K562 (cell line): Measurements from ENCODE around the gene PDE12. TPM values are rescaled to one million over a fixed set of nuclear protein-coding genes. Genes with fewer than 3 reads are reported as not detected.
"Not testable (repeated sequence)": the region's sequence is repeated elsewhere in the genome, so short reads cannot be mapped to it uniquely, and the experiment has no call there.

Experiments used
- ATAC-seq: fragments of 200-7000 bp; cut with Tn5 transposase; 3 replicates; pipeline ENCODE4 v1.9.1; 2020; ENCODE audit warnings: moderate library complexity
- BruUV-seq: library from RNA; stranded (reverse); fragments of 400-500 nt; replicated peaks from 2 replicates; lab custom pipeline; 2021; lab: Mats Ljungman, UMichigan
- CTCF ChIA-PET: fragments of 300-600 bp; formaldehyde crosslinking; extraction: SDS; loops from one replicate; lab custom pipeline; 2021; ENCODE audit warnings: low intra/inter-chr PET ratio; lab: Yijun Ruan, JAX
- POLR2A ChIA-PET: fragments of 300-600, 350-650 bp; sonication (Branson Sonifier 250); formaldehyde crosslinking; extraction: SDS; loops from one replicate; lab custom pipeline; 2021; ENCODE audit warnings: antibody characterized with exemption, inconsistent platforms; lab: Yijun Ruan, JAX
- DNase-seq, 4 experiments: peaks; one replicate each; pipeline versions ENCODE4 v3.0.0 to v3.0.0-alpha.2; 2011 to 2018; ENCODE audit warnings: low spot score in 3 of 4, mixed read lengths in 3 of 4; ENCODE audit errors: extremely low read depth in 1 of 4
- FAIRE-seq: peaks from 2 replicates; lab custom pipeline; 2011; peaks lifted over from hg19 to GRCh38; lab: Jason Lieb, UNC
- H2AFZ ChIP-seq: 2 replicates; pipeline ENCODE4 v1.6.0; 2011; ENCODE audit warnings: low read depth, low read length, control low read depth, inconsistent platforms
- H3K27ac ChIP-seq: fragments of 200-600 bp; 3 replicates; pipeline ENCODE4 v1.8.0; 2011; ENCODE audit warnings: low read depth, mild to moderate bottlenecking, control low read depth, inconsistent platforms, low read length, moderate library complexity, mixed read lengths; ENCODE audit errors: extremely low read depth
- H3K27me3 ChIP-seq, 2 experiments: fragments of 300-600 bp in 1 of 2; 2 replicates in 1 of 2; 3 replicates in 1 of 2; pipeline versions ENCODE4 v1.6.0 to v1.8.0; 2011; ENCODE audit warnings: inconsistent platforms in 2 of 2, low read length in 2 of 2, mild to moderate bottlenecking in 1 of 2, mixed read lengths in 1 of 2, moderate library complexity in 1 of 2; ENCODE audit not compliant: control insufficient read depth in 2 of 2, insufficient read depth in 2 of 2
- H3K36me3 ChIP-seq: fragments of 300-600 bp; 3 replicates; pipeline ENCODE4 v1.8.0; 2011; ENCODE audit warnings: mild to moderate bottlenecking, low read length, inconsistent platforms; ENCODE audit not compliant: control insufficient read depth, insufficient read depth
- H3K4me1 ChIP-seq, 2 experiments: fragments of 200-600 bp in 1 of 2; replicated peaks in 1 of 2; 2 replicates in 1 of 2; 3 replicates in 1 of 2; pipeline versions ENCODE4 v1.5.1 to v1.8.0; 2011; ENCODE audit warnings: inconsistent platforms in 2 of 2, low read length in 2 of 2, mild to moderate bottlenecking in 1 of 2, mixed read lengths in 1 of 2, moderate library complexity in 1 of 2; ENCODE audit not compliant: control insufficient read depth in 2 of 2, insufficient read depth in 2 of 2
- H3K4me2 ChIP-seq: 2 replicates; pipeline ENCODE4 v1.6.1; 2011; ENCODE audit warnings: low read length, control low read depth, inconsistent platforms, mixed read lengths; ENCODE audit not compliant: insufficient read depth
- H3K4me3 ChIP-seq: fragments of 200-600 bp; sonication (generic), shearing (Covaris generic); 2 replicates; pipeline ENCODE4 v1.5.1; 2016; ENCODE audit warnings: control low read depth, inconsistent platforms
- H3K79me2 ChIP-seq: fragments of 200-600 bp; 3 replicates; pipeline ENCODE4 v1.8.0; 2011; ENCODE audit warnings: low read length, inconsistent platforms; ENCODE audit not compliant: control insufficient read depth, insufficient read depth
- H3K9ac ChIP-seq, 2 experiments: 2 replicates each; pipeline versions ENCODE4 v1.6.0 to v1.6.1; 2011; ENCODE audit warnings: low read depth in 2 of 2, low read length in 2 of 2, control low read depth in 1 of 2, inconsistent platforms in 1 of 2, mild to moderate bottlenecking in 1 of 2, mixed read lengths in 1 of 2; ENCODE audit not compliant: insufficient read depth in 1 of 2
- H3K9me1 ChIP-seq: one replicate; pipeline ENCODE4 v1.6.0; 2011; ENCODE audit warnings: inconsistent platforms, mild to moderate bottlenecking, low read length, moderate library complexity; ENCODE audit not compliant: control insufficient read depth, insufficient read depth
- H3K9me3 ChIP-seq: replicated peaks from 2 replicates; pipeline ENCODE4 v1.5.1; 2011; ENCODE audit warnings: low read depth, low read length, inconsistent platforms; ENCODE audit not compliant: control insufficient read depth, insufficient read depth
- H4K20me1 ChIP-seq: replicated peaks from 2 replicates; pipeline ENCODE4 v1.6.1; 2011; ENCODE audit warnings: low read length, inconsistent platforms, mixed read lengths; ENCODE audit not compliant: control insufficient read depth, insufficient read depth
- HDGF ChIP-seq: fragments of 450-650 bp; IDR thresholded peaks from 2 replicates; pipeline ENCODE4 v1.6.1; 2016
- LARP7 ChIP-seq: fragments of 450-650 bp; IDR thresholded peaks from 2 replicates; pipeline ENCODE4 v1.6.1; 2016
- MAFK ChIP-seq: IDR thresholded peaks from 2 replicates; pipeline ENCODE4 v1.6.1; 2011; ENCODE audit warnings: low read length, improper control_type of control experiment
- MTA2 ChIP-seq: fragments of 450-650 bp; IDR thresholded peaks from 2 replicates; pipeline ENCODE4 v1.6.1; 2016; ENCODE audit warnings: low read depth
- PHF8 ChIP-seq: fragments of 200-600 bp; sonication (generic); IDR thresholded peaks from 2 replicates; pipeline ENCODE4 v1.6.1; 2012; ENCODE audit warnings: mixed run types, mild to moderate bottlenecking, inconsistent platforms, low read length, moderate library complexity, borderline replicate concordance
- REST ChIP-seq, 2 experiments: fragments of 450-650 bp; formaldehyde crosslinking in 1 of 2; IDR thresholded peaks; 2 replicates each; pipeline versions ENCODE4 v1.4.0 to v1.6.1; 2014 to 2020; ENCODE audit warnings: mild to moderate bottlenecking in 2 of 2, borderline replicate concordance in 1 of 2, low read depth in 1 of 2
- TCF7L2 ChIP-seq: fragments of 150-350 bp; IDR thresholded peaks from 2 replicates; pipeline ENCODE4 v1.6.1; 2016; ENCODE audit warnings: low read depth, mild to moderate bottlenecking, low read length, moderate library complexity
- ZC3H4 ChIP-seq: sonication (generic); formaldehyde crosslinking; IDR thresholded peaks from 2 replicates; pipeline ENCODE4 v1.9.0; 2021; ENCODE audit warnings: missing genetic modification reagents, borderline replicate concordance
- ZNF146 ChIP-seq: IDR thresholded peaks from one replicate; pipeline ENCODE4 v1.6.1; 2018; ENCODE audit warnings: missing compliant biosample characterization; ENCODE audit not compliant: unreplicated experiment
- WGBS: fragments of 100-300 bp; shearing (Covaris generic); methylation state at CpG from one replicate; pipeline ENCODE4 v1.1.6; 2016; ENCODE audit warnings: low coverage, mixed read lengths; ENCODE audit not compliant: insufficient coverage; ENCODE audit errors: missing lambda C conversion rate; 5-methylcytosine and 5-hydroxymethylcytosine counted together
- in situ Hi-C: fragments of 300-500 bp; cut with MboI; formaldehyde crosslinking; loops from 4 replicates; pipeline ENCODE4 v1.15.0; 2018; ENCODE audit warnings: inconsistent platforms, mixed read lengths
- intact Hi-C: fragments of 100-400 bp; cut with micrococcal nuclease; formaldehyde crosslinking; loops from 2 replicates; pipeline ENCODE4 v1.14.2; 2022
- polyA plus RNA-seq, 8 experiments: library from polyadenylated mRNA; depleted of rRNA in 4 of 8; stranded (reverse) in 5 of 8; unstranded in 3 of 8; fragments of >200 nt; fragmentation: Nextera tagmentation in 2 of 8; fragmentation: Illumina TruSeq in 1 of 8; extraction: Ambion mirVana in 2 of 8; extraction: Trizol in 1 of 8; gene quantifications; 2 replicates each; pipeline versions ENCODE4 v1.2.1 to v1.2.3, GENCODE V29; 2011 to 2014; ENCODE audit warnings: inconsistent platforms in 1 of 8, missing spikeins in 1 of 8
- total RNA-seq, 7 experiments: library from RNA; depleted of rRNA in 6 of 7; stranded (reverse); fragments of >200 nt in 6 of 7; fragmentation: Illumina TruSeq in 2 of 7; extraction: Trizol in 2 of 7; gene quantifications; 2 replicates each; pipeline versions ENCODE4 v1.2.1 to v1.2.3, GENCODE V29; 2011 to 2021; ENCODE audit warnings: low replicate concordance in 1 of 7

Gene PDE12
- total and polyA plus RNA-seq, 9 of the 15 experiments (the other 6 are each of a cell fraction or from before 2014, with no cell fraction given), result 2.1 to 20.5 (median 10.0) TPM

- DNase-seq, ATAC-seq, H3K27ac ChIP-seq, H3K4me1 ChIP-seq, H3K9me1 ChIP-seq, H3K36me3 ChIP-seq, H3K4me2 ChIP-seq, H3K27me3 ChIP-seq, H3K9ac ChIP-seq, in situ Hi-C loops, FAIRE-seq, H3K4me3 ChIP-seq, CTCF ChIA-PET, H2AFZ ChIP-seq, H4K20me1 ChIP-seq, BruUV-seq, POLR2A ChIA-PET, H3K79me2 ChIP-seq, intact Hi-C loops, H3K9me3 ChIP-seq: not testable (repeated sequence)
- WGBS, result 100% methylated on average over 3 of the region's 5 CpGs
- TF ChIP-seq ZNF146 (CRISPR knock-in tag), result peak; percentile 61
These were observed 55.8 kb downstream of the PDE12 start for GRCh38 chr3:57611870-57612269.

- no peak overlapping the region for H3K27ac ChIP-seq
- no peaks in the 10 kb centered on the region for H3K27me3 ChIP-seq
- no peak overlapping the region; a peak in 1 of 4 replicates for H3K9ac ChIP-seq
- in situ Hi-C loops (no loop called here), intact Hi-C loops (no loop called here)
- no peak for DNase-seq
- no peaks in the 10 kb centered on the region for H3K36me3 ChIP-seq
- no peak for FAIRE-seq
- no peak overlapping the region for H3K4me3 ChIP-seq
- no peak overlapping the region for H3K4me2 ChIP-seq
- no peaks in the 10 kb centered on the region for H3K79me2 ChIP-seq
- BruUV-seq, result no TSS peak
- WGBS, result 36% methylated on average over 1 of the region's 3 CpGs
- no peaks in the 10 kb centered on the region for H4K20me1 ChIP-seq
- H3K9me1 ChIP-seq, result no peaks in the 10 kb centered on the region
- ATAC-seq, result no peak
- POLR2A ChIA-PET, result no interaction called here
- CTCF ChIA-PET, result no interaction called here
- H2AFZ ChIP-seq, result no peak overlapping the region
- H3K4me1 ChIP-seq, result no peaks in the 10 kb centered on the region; a peak in 1 of 5 replicates
- no peaks in the 10 kb centered on the region for H3K9me3 ChIP-seq
- TF ChIP-seq MAFK, result no peak
- no peak for TF ChIP-seq HDGF
- no peak for TF ChIP-seq LARP7
- TF ChIP-seq PHF8, result no peak
- no peak for TF ChIP-seq ZC3H4 (CRISPR knock-in tag)
- TF ChIP-seq REST (IDR thresholded peaks at IDR 0.05; ENCODE audit: borderline replicate concordance), result no peak
- TF ChIP-seq REST (CRISPR knock-in tag; IDR thresholded peaks at IDR 0.05; ENCODE audit: low read depth), result no peak
- no peak for TF ChIP-seq MTA2
- TF ChIP-seq TCF7L2, result no peak
These were observed 60.2 kb downstream of the PDE12 start for GRCh38 chr3:57616233-57616632.
